Bronchial epithelial cell (primary cell): ENCODE data around the gene CORO6. TPM values are rescaled to one million over a fixed set of nuclear protein-coding genes. Genes with fewer than 3 reads are reported as not detected.
A peak's percentile ranks its signal among the peaks of the same experiment; 100 is the strongest.

Experiments
- DNase-seq: peaks from one replicate; pipeline ENCODE4 v3.0.0-alpha.2; 2010; ENCODE audit warnings: low read depth
- FAIRE-seq: peaks from 2 replicates; lab custom pipeline; 2011; peaks lifted over from hg19 to GRCh38; lab: Jason Lieb, UNC
- H3K27me3 ChIP-seq: 2 replicates; pipeline ENCODE4 v1.5.1; 2011; ENCODE audit warnings: low read length; ENCODE audit not compliant: control insufficient read depth, insufficient read depth
- H3K36me3 ChIP-seq: 2 replicates; pipeline ENCODE4 v1.5.1; 2011; ENCODE audit warnings: low read length; ENCODE audit not compliant: control insufficient read depth, insufficient read depth
- H3K4me3 ChIP-seq: 2 replicates; pipeline ENCODE4 v1.5.1; 2011; ENCODE audit warnings: mild to moderate bottlenecking, low read depth, low read length, control low read depth
- total RNA-seq: library from RNA; depleted of rRNA; stranded (reverse); fragments of >200 nt; gene quantifications from 2 replicates; pipeline ENCODE4 v1.2.1, GENCODE V29; 2014
- TF ChIP-seq, protein P1 (sequence below): IDR thresholded peaks from 2 replicates; pipeline ENCODE4 v1.5.1; 2011; ENCODE audit warnings: mild to moderate bottlenecking, moderate library complexity, low read length, control low read depth, inconsistent platforms; ENCODE audit not compliant: insufficient read depth, severe bottlenecking

The CORO6 gene
- total RNA-seq, 1 donor from 2014 or later = 0.79 TPM

DNA sequence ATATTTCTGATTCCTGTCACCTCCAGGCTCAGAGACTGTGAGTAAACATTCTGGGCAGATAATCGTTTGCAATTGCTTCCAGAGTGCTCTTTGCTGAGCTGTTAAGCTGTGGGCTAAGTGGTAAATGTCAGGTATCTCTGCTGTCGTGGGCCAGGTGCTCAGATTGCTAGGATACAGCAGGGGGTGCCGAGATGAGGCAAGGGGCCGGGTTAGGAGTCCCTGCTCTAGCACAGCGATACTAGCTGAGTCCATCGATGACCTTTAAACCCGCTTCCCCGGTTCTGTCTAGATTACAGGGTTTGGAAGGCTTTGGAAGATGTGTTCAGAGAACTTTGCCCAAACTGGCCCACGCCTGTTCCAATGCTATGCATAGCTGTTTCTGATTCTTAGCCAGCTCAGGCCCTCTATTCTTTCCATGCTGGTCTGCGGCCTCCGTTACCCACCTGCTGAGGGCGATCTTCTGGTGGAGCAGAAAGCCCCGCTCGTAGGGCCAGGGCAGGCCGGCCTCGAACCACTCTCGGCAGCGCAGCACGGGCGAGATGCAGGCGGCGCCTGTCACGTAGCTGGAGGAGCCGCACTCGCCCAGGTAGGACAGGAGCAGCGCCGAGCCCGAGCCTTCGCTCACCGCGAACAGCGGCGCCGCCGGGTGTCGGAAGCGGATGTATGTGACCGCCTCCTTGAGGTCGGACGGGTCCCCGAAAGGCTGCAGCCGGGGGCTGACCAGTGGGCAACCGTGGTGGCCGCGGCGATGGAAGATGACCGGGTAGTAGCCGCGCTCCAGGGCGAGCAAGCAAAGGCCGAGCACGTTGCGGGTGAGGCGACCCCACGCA, 56.9 kb downstream of the CORO6 start:
- H3K36me3 ChIP-seq = peaks cover 1% of the 10 kb centered on the region
- TF ChIP-seq, protein P1, sequence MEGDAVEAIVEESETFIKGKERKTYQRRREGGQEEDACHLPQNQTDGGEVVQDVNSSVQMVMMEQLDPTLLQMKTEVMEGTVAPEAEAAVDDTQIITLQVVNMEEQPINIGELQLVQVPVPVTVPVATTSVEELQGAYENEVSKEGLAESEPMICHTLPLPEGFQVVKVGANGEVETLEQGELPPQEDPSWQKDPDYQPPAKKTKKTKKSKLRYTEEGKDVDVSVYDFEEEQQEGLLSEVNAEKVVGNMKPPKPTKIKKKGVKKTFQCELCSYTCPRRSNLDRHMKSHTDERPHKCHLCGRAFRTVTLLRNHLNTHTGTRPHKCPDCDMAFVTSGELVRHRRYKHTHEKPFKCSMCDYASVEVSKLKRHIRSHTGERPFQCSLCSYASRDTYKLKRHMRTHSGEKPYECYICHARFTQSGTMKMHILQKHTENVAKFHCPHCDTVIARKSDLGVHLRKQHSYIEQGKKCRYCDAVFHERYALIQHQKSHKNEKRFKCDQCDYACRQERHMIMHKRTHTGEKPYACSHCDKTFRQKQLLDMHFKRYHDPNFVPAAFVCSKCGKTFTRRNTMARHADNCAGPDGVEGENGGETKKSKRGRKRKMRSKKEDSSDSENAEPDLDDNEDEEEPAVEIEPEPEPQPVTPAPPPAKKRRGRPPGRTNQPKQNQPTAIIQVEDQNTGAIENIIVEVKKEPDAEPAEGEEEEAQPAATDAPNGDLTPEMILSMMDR = peak; percentile 31
- DNase-seq (peak; percentile 29), FAIRE-seq (no peak)
- H3K27me3 ChIP-seq = no peaks in the 10 kb centered on the region
- peak overlapping the region; percentile 61 for H3K4me3 ChIP-seq

Other genes starting within 250 kb of the CORO6 start
- gene TAOK1, start 232.5 kb downstream of the CORO6 start, total RNA-seq = 32.1 and 42.2 TPM in 2 replicates
- 5.2 and 6.3 TPM in 2 replicates for gene ABHD15, start 55.9 kb downstream of the CORO6 start, total RNA-seq
- 25.3 and 30.1 TPM in 2 replicates for gene TP53I13, start 54.2 kb downstream of the CORO6 start, total RNA-seq
- gene GIT1, start 33.3 kb downstream of the CORO6 start, total RNA-seq = 16.3 and 17.4 TPM in 2 replicates
- 2.0 and 2.4 TPM in 2 replicates for gene ANKRD13B, start 29.8 kb downstream of the CORO6 start, total RNA-seq